ENCODE results near the gene TYMP.

GRCh38 chr22:50483556-50483955, 46.3 kb downstream of the TYMP start:
- TF ChIP-seq CTCF (conservative IDR thresholded peaks at IDR 0.05; ENCODE audit: low read depth, low read length) (no peak), EZH2 (IDR thresholded peaks at IDR 0.05; ENCODE audit: borderline replicate concordance, low read depth, low read length, poor library complexity, severe bottlenecking) (no peak)
